Heart left ventricle (tissue), 13 donors: ENCODE data around the gene PPA1.

Experiments used
- POLR2A ChIP-seq, 2 donors: fragments of 450-650 bp; IDR thresholded peaks; one replicate each; pipeline ENCODE4 v1.6.1; 2017; ENCODE audit warnings: antibody characterized with exemption in 2 of 2, mild to moderate bottlenecking in 2 of 2, moderate library complexity in 2 of 2
- TF ChIP-seq, protein P1 (sequence below), 12 donors: fragments of 200-600 bp; sonication (generic) in 4 of 12; IDR thresholded peaks; one replicate each; pipeline versions ENCODE4 v1.5.0 to v1.8.0; 2018 to 2022; ENCODE audit warnings: antibody characterized with exemption in 12 of 12, mild to moderate bottlenecking in 5 of 12
- donor health status: ischemic (EF 13 %, LVEDD 7.1; RV severe dilation, severe dysfunction).
- donor health status: DM: no; HTN: yes; CAD: no.
- donor health status: DM: no; HTN: no; CAD: no.
- donor health status: ischemic (EF 25% LVEDD 6.9; RV normal size, moderate dysfunction).
- donor health status: ischemic (EF 25% LVEDD 5.7; RV mildly dilated, moderate dysfunction).
- donor health status: ischemic (EF 35%, LVEDD 5.7; RV mildly dilated, moderate dysfunction).
- donor health status: nonischemic (EF 11% LVEDD 7.7; RV severe dilation, severe dysfunction).
- donor health status: DM: yes; HTN: yes; CAD: no.
- donor health status: PGD.
- donor health status: ischemic (EF 29% LVEDD 5.4; RV normal size, mild dysfunction).
- donor health status: nonischemic (EF 23%, LVEDD 6.1; RV moderate dilation, normal function).

DNA sequence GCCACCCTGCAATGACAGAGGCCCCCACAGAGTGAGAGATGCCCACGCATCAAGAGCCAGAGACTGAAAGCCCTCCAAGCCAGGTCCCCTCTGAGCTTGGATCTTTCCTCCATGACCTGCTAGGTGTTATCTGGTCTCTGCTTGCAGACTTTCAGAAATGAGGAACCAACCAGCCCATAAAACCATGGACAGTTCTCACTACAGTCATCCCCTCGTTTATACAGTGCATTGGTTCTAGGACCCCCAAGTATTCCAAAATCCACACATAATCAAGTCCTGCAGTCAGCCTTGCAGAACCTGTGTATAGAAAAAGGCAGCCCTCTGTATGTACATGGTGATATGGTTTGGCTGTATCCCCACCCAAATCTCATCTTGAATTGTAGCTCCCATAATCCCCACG is 27.5 kb upstream of the PPA1 start:
- TF ChIP-seq POLR2A (IDR thresholded peaks at IDR 0.05) = no peak
- TF ChIP-seq, protein P1, sequence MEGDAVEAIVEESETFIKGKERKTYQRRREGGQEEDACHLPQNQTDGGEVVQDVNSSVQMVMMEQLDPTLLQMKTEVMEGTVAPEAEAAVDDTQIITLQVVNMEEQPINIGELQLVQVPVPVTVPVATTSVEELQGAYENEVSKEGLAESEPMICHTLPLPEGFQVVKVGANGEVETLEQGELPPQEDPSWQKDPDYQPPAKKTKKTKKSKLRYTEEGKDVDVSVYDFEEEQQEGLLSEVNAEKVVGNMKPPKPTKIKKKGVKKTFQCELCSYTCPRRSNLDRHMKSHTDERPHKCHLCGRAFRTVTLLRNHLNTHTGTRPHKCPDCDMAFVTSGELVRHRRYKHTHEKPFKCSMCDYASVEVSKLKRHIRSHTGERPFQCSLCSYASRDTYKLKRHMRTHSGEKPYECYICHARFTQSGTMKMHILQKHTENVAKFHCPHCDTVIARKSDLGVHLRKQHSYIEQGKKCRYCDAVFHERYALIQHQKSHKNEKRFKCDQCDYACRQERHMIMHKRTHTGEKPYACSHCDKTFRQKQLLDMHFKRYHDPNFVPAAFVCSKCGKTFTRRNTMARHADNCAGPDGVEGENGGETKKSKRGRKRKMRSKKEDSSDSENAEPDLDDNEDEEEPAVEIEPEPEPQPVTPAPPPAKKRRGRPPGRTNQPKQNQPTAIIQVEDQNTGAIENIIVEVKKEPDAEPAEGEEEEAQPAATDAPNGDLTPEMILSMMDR (IDR thresholded peaks at IDR 0.05) = no peak
